NB4 (cell line): ENCODE measurements around the gene GRIK4.

ENCODE experiments used
- DNase-seq: peaks from one replicate; pipeline ENCODE4 v3.0.0; 2010; ENCODE audit warnings: low read depth
- H3K4me3 ChIP-seq: one replicate; pipeline ENCODE4 v1.5.1; 2011; ENCODE audit warnings: mild to moderate bottlenecking, low read depth, low read length, moderate library complexity
- CTCF ChIP-seq: IDR thresholded peaks from one replicate; pipeline ENCODE4 v1.5.1; 2012; ENCODE audit warnings: low read depth, low read length
- MAX ChIP-seq: IDR thresholded peaks from 2 replicates; pipeline ENCODE4 v1.6.1; 2011; ENCODE audit warnings: low read depth, low read length
- MYC ChIP-seq: IDR thresholded peaks from 2 replicates; pipeline ENCODE4 v1.6.1; 2011; ENCODE audit warnings: low read depth, low read length
- POLR2A ChIP-seq: IDR thresholded peaks from 2 replicates; pipeline ENCODE4 v1.6.1; 2011; ENCODE audit warnings: mild to moderate bottlenecking; ENCODE audit not compliant: insufficient read length; ENCODE audit errors: extremely low read depth

The GRIK4 gene

GRCh38 chr11:120517801-120518291, 6.3 kb downstream of the GRIK4 start:
- DNase-seq: no peak
- no peak overlapping the region for H3K4me3 ChIP-seq
- TF ChIP-seq CTCF (no peak), POLR2A (no peak), MAX (no peak), MYC (no peak)

GRCh38 chr11:120518356-120518755, 6.8 kb downstream of the GRIK4 start:
- DNase-seq: no peak
- no peak overlapping the region for H3K4me3 ChIP-seq
- TF ChIP-seq POLR2A (no peak), MAX (no peak), MYC (no peak), CTCF (no peak)

GRCh38 chr11:120519474-120519873, 7.9 kb downstream of the GRIK4 start:
- no peak for TF ChIP-seq MAX
- no peak for TF ChIP-seq MYC
- no peak for TF ChIP-seq CTCF
- no peak for TF ChIP-seq POLR2A
- no peak overlapping the region for H3K4me3 ChIP-seq
- no peak for DNase-seq

- DNase-seq: no peak
- H3K4me3 ChIP-seq: no peak overlapping the region
- TF ChIP-seq MAX (no peak), CTCF (no peak), MYC (no peak), POLR2A (no peak)
These were observed 8.7 kb downstream of the GRIK4 start for GRCh38 chr11:120520091-120520822.

- TF ChIP-seq MYC (no peak), CTCF (no peak), MAX (no peak), POLR2A (no peak)
- no peak overlapping the region for H3K4me3 ChIP-seq
- DNase-seq: no peak
These were observed 9.6 kb downstream of the GRIK4 start for GRCh38 chr11:120521176-120521575.
